Measurements from ENCODE around the gene TMIGD1.

The TMIGD1 gene

GRCh38 chr17:30292286-30292858, 41.5 kb downstream of the TMIGD1 start:
- peak overlapping the region; percentile 54 to 73 for H3K4me3 ChIP-seq (replicated peaks in 1 of 2; ENCODE audit: low read depth in 2 of 2, low read length in 2 of 2)
- no peak for TF ChIP-seq CTCF (IDR thresholded peaks at IDR 0.05; ENCODE audit: low read depth, low read length)
- peak; percentile 54 to 62 for DNase-seq (ENCODE audit: low read depth in 2 of 2)

GRCh38 chr17:30291543-30292285, 42.1 kb downstream of the TMIGD1 start, which contains the start of gene BLMH:
BLMH (minus strand) TSS chr17:30291944; CDS start chr17:30291819, 125 bp downstream.
- no peak for TF ChIP-seq CTCF (IDR thresholded peaks at IDR 0.05; ENCODE audit: low read depth, low read length)
- peak within 1 kb of the TSS; percentile 73 to 94 for H3K4me3 ChIP-seq (replicated peaks in 1 of 2; ENCODE audit: low read depth in 2 of 2, low read length in 2 of 2)
- peak; percentile 77 to 88 for DNase-seq (ENCODE audit: low read depth in 2 of 2)

DNA sequence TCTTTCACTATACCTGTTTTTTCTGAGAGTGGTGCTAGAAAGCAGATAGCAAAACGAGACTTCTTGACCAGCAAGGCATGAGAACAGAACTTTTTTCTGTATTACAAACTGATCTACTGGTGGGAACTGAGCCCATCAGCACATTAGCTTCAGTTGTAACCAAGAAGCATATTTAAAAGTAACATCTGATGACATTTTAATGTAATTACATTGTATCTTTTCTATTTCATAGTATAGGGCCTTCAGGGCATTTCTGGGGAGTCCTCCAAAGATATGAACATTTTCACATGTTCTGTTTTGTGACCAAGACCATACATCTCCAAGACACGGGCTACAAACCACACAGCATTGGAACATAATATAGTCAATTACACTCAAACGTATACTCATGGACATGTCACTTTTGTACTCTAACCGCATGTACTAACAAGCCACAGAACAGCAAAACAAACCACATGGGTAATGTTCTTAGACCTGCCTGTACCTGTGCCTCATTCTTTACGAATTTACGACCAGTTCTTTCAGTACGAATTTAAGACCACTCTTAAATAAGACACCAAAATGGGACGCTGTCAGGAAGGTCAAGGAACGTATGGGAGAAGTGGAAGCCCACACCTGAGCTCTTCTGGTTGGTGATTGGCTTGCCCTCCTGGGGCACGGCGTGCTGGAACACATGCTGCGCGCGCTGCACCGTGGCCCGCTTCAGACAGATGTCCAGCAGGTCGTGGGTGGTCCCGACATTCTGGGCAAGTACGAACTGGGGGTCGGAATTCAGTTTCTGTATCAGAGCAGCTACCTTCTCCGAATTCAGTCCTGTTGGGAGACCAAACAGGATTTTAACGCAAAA, 42.9 kb downstream of the TMIGD1 start:
- peak overlapping the region; percentile 73 to 94 for H3K4me3 ChIP-seq (replicated peaks in 1 of 2; ENCODE audit: low read depth in 2 of 2, low read length in 2 of 2)
- peak; percentile 39 to 42 for DNase-seq (ENCODE audit: low read depth in 2 of 2)
- TF ChIP-seq CTCF (IDR thresholded peaks at IDR 0.05; ENCODE audit: low read depth, low read length), result no peak

DNA sequence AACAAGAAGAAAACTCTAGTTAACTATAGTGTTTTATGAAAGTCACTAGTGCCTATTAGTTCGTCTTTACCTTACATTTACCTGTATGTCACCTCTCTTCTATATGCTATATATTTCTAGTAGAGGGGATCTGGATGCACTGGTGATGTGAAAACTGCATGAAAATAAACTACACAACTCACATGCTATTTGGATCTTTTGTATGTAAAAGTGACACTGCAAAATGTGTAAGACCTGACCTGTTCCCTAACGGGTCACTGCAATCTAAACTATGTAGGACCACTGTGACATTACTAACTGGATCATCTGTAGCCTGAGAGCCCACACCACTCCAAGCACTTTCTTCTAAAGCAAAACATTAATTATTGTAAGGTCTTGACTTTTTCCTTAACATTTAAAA, 43.8 kb downstream of the TMIGD1 start:
- DNase-seq (ENCODE audit: low read depth in 2 of 2), result no peak
- no peak overlapping the region for H3K4me3 ChIP-seq (replicated peaks in 1 of 2; ENCODE audit: low read depth in 2 of 2, low read length in 2 of 2)
- no peak for TF ChIP-seq CTCF (IDR thresholded peaks at IDR 0.05; ENCODE audit: low read depth, low read length)

- H3K4me3 ChIP-seq (replicated peaks in 1 of 2; ENCODE audit: low read depth in 2 of 2, low read length in 2 of 2), result no peak overlapping the region
- DNase-seq (ENCODE audit: low read depth in 2 of 2), result no peak
- no peak for TF ChIP-seq CTCF (IDR thresholded peaks at IDR 0.05; ENCODE audit: low read depth, low read length)
Observed at GRCh38 chr17:30279156-30279555, 54.7 kb downstream of the TMIGD1 start.

GRCh38 chr17:30278032-30278431, 55.8 kb downstream of the TMIGD1 start:
- TF ChIP-seq CTCF (IDR thresholded peaks at IDR 0.05; ENCODE audit: low read depth, low read length), result peak; percentile 38
- no peak overlapping the region for H3K4me3 ChIP-seq (replicated peaks in 1 of 2; ENCODE audit: low read depth in 2 of 2, low read length in 2 of 2)
- peak; percentile 57 to 85 for DNase-seq (ENCODE audit: low read depth in 2 of 2)
